WTC11 (cell line): ENCODE results near the gene CHST11. TPM values are rescaled to one million over a fixed set of nuclear protein-coding genes. Genes with fewer than 3 reads are reported as not detected.

Source experiments
- ATAC-seq: fragments of 200-7000 bp; cut with Tn5 transposase; 2 replicates; pipeline ENCODE4 v1.10.0; 2021; ENCODE audit warnings: mild to moderate bottlenecking, moderate library complexity
- CTCF ChIA-PET: fragments of 300-600 bp; sonication (Branson Sonifier 250); formaldehyde crosslinking; loops from one replicate; lab custom pipeline; 2021; ENCODE audit warnings: antibody characterized with exemption; lab: Charles Lee
- POLR2A ChIA-PET: fragments of 350-600 bp; sonication (Branson Sonifier 250); formaldehyde crosslinking; loops from one replicate; lab custom pipeline; 2021; ENCODE audit warnings: antibody characterized with exemption; lab: Charles Lee
- DNase-seq: peaks from one replicate; pipeline ENCODE4 v3.0.0; 2021; ENCODE audit warnings: low spot score
- H3K27ac Mint-ChIP-seq: 2 replicates; pipeline ENCODE4 v1.8.0; 2021; ENCODE audit warnings: mixed read lengths
- H3K27me3 Mint-ChIP-seq: 2 replicates; pipeline ENCODE4 v1.8.0; 2021; ENCODE audit warnings: low read depth, mild to moderate bottlenecking, moderate library complexity, mixed read lengths
- H3K36me3 Mint-ChIP-seq: 2 replicates; pipeline ENCODE4 v1.8.0; 2021; ENCODE audit warnings: mixed read lengths
- H3K4me1 Mint-ChIP-seq: 2 replicates; pipeline ENCODE4 v1.8.0; 2022; ENCODE audit warnings: mixed read lengths
- H3K4me3 Mint-ChIP-seq: 2 replicates; pipeline ENCODE4 v1.8.0; 2021; ENCODE audit warnings: mild to moderate bottlenecking, moderate library complexity, mixed read lengths
- H3K9me3 Mint-ChIP-seq: 2 replicates; pipeline ENCODE4 v1.8.0; 2021; ENCODE audit warnings: mixed read lengths
- E2F1 ChIP-seq: sonication (generic); formaldehyde crosslinking; IDR thresholded peaks from 2 replicates; pipeline ENCODE4 v1.8.0; 2022; ENCODE audit warnings: mild to moderate bottlenecking, missing genetic modification reagents
- ELF4 ChIP-seq: sonication (generic); formaldehyde crosslinking; IDR thresholded peaks from 2 replicates; pipeline ENCODE4 v1.8.1; 2022; ENCODE audit warnings: low read depth, mild to moderate bottlenecking, moderate library complexity, missing genetic modification reagents
- FOXP4 ChIP-seq: sonication (generic); formaldehyde crosslinking; IDR thresholded peaks from 2 replicates; pipeline ENCODE4 v1.8.0; 2022; ENCODE audit warnings: mild to moderate bottlenecking, missing genetic modification reagents
- GTF2I ChIP-seq: fragments of 250-450 bp; sonication (Bioruptor Pico); conservative IDR thresholded peaks from 2 replicates; pipeline ENCODE4 v1.4.0; 2021; ENCODE audit warnings: mild to moderate bottlenecking
- IRF2 ChIP-seq: sonication (generic); formaldehyde crosslinking; IDR thresholded peaks from 2 replicates; pipeline ENCODE4 v1.8.0; 2022; ENCODE audit warnings: low read depth, missing genetic modification reagents, borderline replicate concordance
- KAT7 ChIP-seq: sonication (generic); formaldehyde crosslinking; IDR thresholded peaks from 2 replicates; pipeline ENCODE4 v1.8.1; 2023; ENCODE audit warnings: missing genetic modification reagents, mild to moderate bottlenecking, borderline replicate concordance
- NFE2L1 ChIP-seq: sonication (generic); formaldehyde crosslinking; IDR thresholded peaks from 2 replicates; pipeline ENCODE4 v1.8.1; 2023; ENCODE audit warnings: missing genetic modification reagents
- PREB ChIP-seq: sonication (generic); formaldehyde crosslinking; IDR thresholded peaks from 2 replicates; pipeline ENCODE4 v1.8.1; 2022; ENCODE audit warnings: mild to moderate bottlenecking, missing genetic modification reagents, moderate library complexity, borderline replicate concordance
- SMAD3 ChIP-seq: sonication (generic); formaldehyde crosslinking; IDR thresholded peaks from 2 replicates; pipeline ENCODE4 v1.8.0; 2022; ENCODE audit warnings: missing genetic modification reagents, mild to moderate bottlenecking, borderline replicate concordance
- ZBTB21 ChIP-seq: sonication (generic); formaldehyde crosslinking; IDR thresholded peaks from 2 replicates; pipeline ENCODE4 v1.8.1; 2023; ENCODE audit warnings: mild to moderate bottlenecking, missing genetic modification reagents, borderline replicate concordance
- ZNF281 ChIP-seq: sonication (generic); formaldehyde crosslinking; IDR thresholded peaks from 2 replicates; pipeline ENCODE4 v1.8.0; 2023; ENCODE audit warnings: mild to moderate bottlenecking, missing genetic modification reagents
- ZNF532 ChIP-seq: fragments of 250-450 bp; sonication (Bioruptor Pico); IDR thresholded peaks from 2 replicates; pipeline ENCODE4 v1.9.0; 2021; ENCODE audit warnings: mild to moderate bottlenecking, borderline replicate concordance
- total RNA-seq: library from RNA; stranded (reverse); gene quantifications from 3 replicates; pipeline ENCODE4 v1.2.3, GENCODE V29; 2021

Gene CHST11
- total RNA-seq, 1 experiment from 2014 or later, result 24.2 TPM

- Mint-ChIP-seq H3K36me3 (no peaks in the 10 kb centered on the region), H3K27ac (no peak overlapping the region), H3K4me3 (no peak overlapping the region)
- no peak for DNase-seq
- ChIA-PET CTCF (no interaction called here), POLR2A (no interaction called here)
- TF ChIP-seq KAT7 (CRISPR knock-in tag) (no peak), ZNF281 (CRISPR knock-in tag) (no peak), GTF2I (no peak), ZNF532 (CRISPR knock-in tag) (no peak), FOXP4 (no peak), IRF2 (CRISPR knock-in tag) (no peak), SMAD3 (no peak)
- TF ChIP-seq, all 79 proteins: peak for 0
- Mint-ChIP-seq H3K9me3 (no peaks in the 10 kb centered on the region), H3K4me1 (peaks cover 28% of the 10 kb centered on the region), H3K27me3 (peaks cover 5% of the 10 kb centered on the region)
- no peak for ATAC-seq
Measured at GRCh38 chr12:104792570-104792969, 335.8 kb downstream of the CHST11 start.

GRCh38 chr12:104793285-104793684 is 336.5 kb downstream of the CHST11 start:
- ATAC-seq (no peak), DNase-seq (no peak)
- CTCF ChIA-PET, result interaction anchor here (1.0 kb wide), 1 partner anchor 10 kb away, joined by 3 read pairs; no protein-coding TSS in a partner anchor
- POLR2A ChIA-PET, result no interaction called here
- no peaks in the 10 kb centered on the region for H3K36me3 Mint-ChIP-seq
- H3K27ac Mint-ChIP-seq, result no peak overlapping the region
- no peaks in the 10 kb centered on the region for H3K9me3 Mint-ChIP-seq
- peaks cover 24% of the 10 kb centered on the region for H3K4me1 Mint-ChIP-seq
- peaks cover 5% of the 10 kb centered on the region for H3K27me3 Mint-ChIP-seq
- H3K4me3 Mint-ChIP-seq, result no peak overlapping the region
- TF ChIP-seq NFE2L1 (no peak), PREB (CRISPR knock-in tag) (no peak), E2F1 (CRISPR knock-in tag) (no peak), ELF4 (CRISPR knock-in tag) (no peak), ZBTB21 (CRISPR knock-in tag) (no peak)
